Measurements from ENCODE around the gene RAPGEF2. TPM values are rescaled to one million over a fixed set of nuclear protein-coding genes. Genes with fewer than 3 reads are reported as not detected.

RAPGEF2 gene
- total RNA-seq, 1 experiment from 2014 or later: 37.1 TPM

- no peak overlapping the region for H2BK15ac ChIP-seq (ENCODE audit: low read depth, low read length)
- no peaks in the 10 kb centered on the region for H3K36me3 Mint-ChIP-seq (ENCODE audit: insufficient read depth in 1 of 3, low read depth in 3 of 3)
- no peaks in the 10 kb centered on the region for H3K23me2 ChIP-seq (ENCODE audit: insufficient read length, low read depth, low read length, poor library complexity, severe bottlenecking)
- H3K27ac ChIP-seq (ENCODE audit: insufficient read length, low read depth, low read length): no peak overlapping the region
- H3K23ac ChIP-seq (ENCODE audit: insufficient read length, low read depth, low read length): no peak overlapping the region
- H3K4me3 Mint-ChIP-seq: no peak overlapping the region
- H3K9me3 ChIP-seq (ENCODE audit: control insufficient read depth, low read depth, low read length): no peaks in the 10 kb centered on the region
- no peaks in the 10 kb centered on the region for H3K4me1 ChIP-seq (ENCODE audit: insufficient read depth, low read length)
- no peaks in the 10 kb centered on the region for H3K27me3 Mint-ChIP-seq (ENCODE audit: low read depth)
- H3K79me1 ChIP-seq (ENCODE audit: insufficient read depth, low read depth, low read length, poor library complexity, severe bottlenecking): no peaks in the 10 kb centered on the region
- H2BK12ac ChIP-seq (ENCODE audit: insufficient read length, low read depth, low read length): no peak overlapping the region
- H3K56ac ChIP-seq (ENCODE audit: insufficient read length, low read depth, low read length): no peak overlapping the region
- no peak for DNase-seq
- peaks cover 3 to 10% of the 10 kb centered on the region in 2 experiments; a peak in 3 of 4 replicates for H3K4me1 Mint-ChIP-seq
- H3K27ac Mint-ChIP-seq: no peak overlapping the region
- no peak overlapping the region for H2AFZ ChIP-seq (ENCODE audit: low read length)
- H2BK20ac ChIP-seq (ENCODE audit: low read depth, low read length, poor library complexity, severe bottlenecking): no peak overlapping the region
- no peaks in the 10 kb centered on the region for H3K9me3 Mint-ChIP-seq
- no peaks in the 10 kb centered on the region for H3K27me3 ChIP-seq (ENCODE audit: insufficient read depth, low read length)
- H2BK5ac ChIP-seq (ENCODE audit: insufficient read length, low read length): no peak overlapping the region
- H4K8ac ChIP-seq (replicated peaks; ENCODE audit: insufficient read length, low read depth, low read length): no peak overlapping the region
- H3K4me2 ChIP-seq (ENCODE audit: insufficient read depth, insufficient read length, low read length): no peak overlapping the region
- no peak overlapping the region for H4K91ac ChIP-seq (ENCODE audit: insufficient read length, low read depth, low read length)
- H3K14ac ChIP-seq (ENCODE audit: insufficient read depth, low read length): no peak overlapping the region
- no peak overlapping the region for H3K4ac ChIP-seq (ENCODE audit: low read depth, low read length)
- H3T11ph ChIP-seq (ENCODE audit: low read length): no peak overlapping the region
- no peaks in the 10 kb centered on the region for H4K20me1 ChIP-seq (ENCODE audit: control insufficient read depth, insufficient read depth, insufficient read length)
- no peak for TF ChIP-seq CTCF (conservative IDR thresholded peaks at IDR 0.05)
- H2BK120ac ChIP-seq (ENCODE audit: low read depth, low read length, poor library complexity, severe bottlenecking): no peak overlapping the region
- no peak overlapping the region for H3K18ac ChIP-seq (ENCODE audit: insufficient read length, low read depth, low read length)
- no peak overlapping the region for H3K9ac ChIP-seq (ENCODE audit: extremely low read depth, insufficient read length, low read length)
- H3K79me2 ChIP-seq (ENCODE audit: insufficient read depth, low read length): no peaks in the 10 kb centered on the region
- H2AK5ac ChIP-seq (ENCODE audit: insufficient read length, low read length): no peak overlapping the region
- no peak overlapping the region for H4K5ac ChIP-seq (ENCODE audit: insufficient read length, low read depth, low read length)
These were observed 193.2 kb downstream of the RAPGEF2 start for GRCh38 chr4:159296061-159296460.
